OCI-LY1 (cell line): ENCODE results near the gene ZNF609.

Source experiments
- H2AFZ ChIP-seq: fragments of 200-600 bp; sonication (generic), shearing (Covaris generic); 2 replicates; pipeline ENCODE4 v1.6.0; 2014; ENCODE audit warnings: antibody characterized with exemption, mild to moderate bottlenecking, low read length
- H3F3A ChIP-seq: fragments of 200-600 bp; sonication (generic), shearing (Covaris generic); 2 replicates; pipeline ENCODE4 v1.6.0; 2014; ENCODE audit warnings: mild to moderate bottlenecking, antibody characterized with exemption, low read length, moderate library complexity; ENCODE audit not compliant: insufficient read depth
- H3K27ac ChIP-seq: fragments of 200-600 bp; sonication (generic); 2 replicates; pipeline ENCODE4 v1.5.1; 2014; ENCODE audit warnings: low read length, mixed run types, mild to moderate bottlenecking, low read depth; ENCODE audit not compliant: poor library complexity, severe bottlenecking
- H3K27me3 ChIP-seq: fragments of 200-600 bp; sonication (generic); 2 replicates; pipeline ENCODE4 v1.6.0; 2014; ENCODE audit warnings: antibody characterized with exemption, mild to moderate bottlenecking, low read length, moderate library complexity; ENCODE audit not compliant: insufficient read depth
- H3K36me3 ChIP-seq: fragments of 200-600 bp; sonication (generic); 2 replicates; pipeline ENCODE4 v1.6.1; 2014; ENCODE audit warnings: mild to moderate bottlenecking, antibody characterized with exemption, low read length, moderate library complexity, mixed read lengths; ENCODE audit not compliant: insufficient read depth
- H3K4me1 ChIP-seq: fragments of 200-600 bp; sonication (generic); 2 replicates; pipeline ENCODE4 v1.5.1; 2014; ENCODE audit warnings: mild to moderate bottlenecking, low read length, moderate library complexity; ENCODE audit not compliant: insufficient read depth, severe bottlenecking
- H3K4me2 ChIP-seq: fragments of 200-600 bp; sonication (generic), shearing (Covaris generic); 2 replicates; pipeline ENCODE4 v1.6.1; 2014; ENCODE audit warnings: low read length
- H3K4me3 ChIP-seq: fragments of 200-600 bp; sonication (generic); 2 replicates; pipeline ENCODE4 v1.5.1; 2014; ENCODE audit warnings: low read length, low read depth, mild to moderate bottlenecking, mixed read lengths; ENCODE audit not compliant: poor library complexity, severe bottlenecking
- H3K79me2 ChIP-seq: fragments of 200-600 bp; shearing (Covaris generic); 2 replicates; pipeline ENCODE4 v1.6.1; 2016; ENCODE audit warnings: mixed run types, low read length, mixed read lengths; ENCODE audit not compliant: insufficient read depth
- H3K9ac ChIP-seq: fragments of 200-600 bp; sonication (generic), shearing (Covaris generic); 2 replicates; pipeline ENCODE4 v1.6.1; 2014; ENCODE audit warnings: mild to moderate bottlenecking, low read length, mixed read lengths
- H3K9me2 ChIP-seq: fragments of 200-600 bp; sonication (generic), shearing (Covaris generic); 2 replicates; pipeline ENCODE4 v1.6.1; 2014; ENCODE audit warnings: low read depth, mild to moderate bottlenecking, low read length, mixed read lengths
- H3K9me3 ChIP-seq: fragments of 200-600 bp; shearing (Covaris generic); 2 replicates; pipeline ENCODE4 v1.6.1; 2014; ENCODE audit warnings: low read length, mixed read lengths
- H4K20me1 ChIP-seq: fragments of 200-600 bp; sonication (generic), shearing (Covaris generic); 2 replicates; pipeline ENCODE4 v1.6.0; 2016; ENCODE audit warnings: mild to moderate bottlenecking, low read length; ENCODE audit not compliant: insufficient read depth
- EZH2 ChIP-seq: fragments of 200-600 bp; sonication (generic), shearing (Covaris generic); IDR thresholded peaks from 2 replicates; pipeline ENCODE4 v1.8.0; 2017; ENCODE audit warnings: borderline replicate concordance, mixed run types, mild to moderate bottlenecking, antibody characterized with exemption, low read length, moderate library complexity, mixed read lengths
- TF ChIP-seq, protein P1 (sequence below): fragments of 200-600 bp; sonication (generic), shearing (Covaris generic); IDR thresholded peaks from 2 replicates; pipeline ENCODE4 v1.5.1; 2017; ENCODE audit warnings: mild to moderate bottlenecking, antibody characterized with exemption, low read length, moderate library complexity, mixed read lengths

Gene ZNF609

DNA sequence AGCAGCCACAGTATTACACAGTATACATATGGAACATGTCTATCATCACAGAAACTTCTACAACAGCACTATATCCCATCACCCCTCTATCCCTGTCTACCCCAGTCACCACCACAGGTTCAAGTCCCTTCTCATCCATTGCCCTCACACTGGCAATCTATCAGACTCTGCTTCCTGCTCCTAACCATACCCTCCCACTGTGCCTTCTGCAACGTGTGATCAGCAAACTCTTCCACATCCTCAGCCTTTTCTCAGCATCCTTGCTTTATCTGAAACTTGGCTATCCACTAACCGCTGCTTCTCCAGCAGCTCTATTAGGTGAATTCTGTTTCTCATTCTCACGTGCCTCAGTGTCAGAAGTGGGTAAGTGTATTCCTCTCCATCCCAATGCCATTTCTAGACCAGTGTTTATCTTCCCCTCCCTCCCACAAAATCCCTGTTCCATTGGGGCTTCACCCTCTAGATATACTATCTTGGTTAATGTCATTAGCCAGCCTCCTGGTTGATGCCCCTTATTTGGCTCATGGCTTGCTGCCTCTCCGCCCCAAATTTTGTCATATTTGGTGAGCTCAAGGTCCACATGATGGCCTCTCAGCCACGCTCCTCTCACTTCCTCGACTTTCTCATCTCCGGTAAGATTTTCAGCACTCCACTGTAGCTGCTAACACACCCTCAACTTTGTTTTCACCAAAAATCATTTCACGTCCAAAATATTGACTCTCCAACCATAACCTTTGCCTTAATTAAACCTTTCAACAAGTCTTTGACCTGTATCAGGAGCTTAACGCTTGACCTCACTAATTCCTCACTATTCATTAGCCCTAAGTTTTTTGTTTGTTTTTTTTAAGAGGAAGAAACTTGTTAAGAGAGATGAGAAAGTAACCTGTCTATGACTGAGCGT lies 245.9 kb downstream of the ZNF609 start:
- no peaks in the 10 kb centered on the region for H3F3A ChIP-seq
- H3K4me3 ChIP-seq, result no peak overlapping the region
- H3K27ac ChIP-seq, result no peak overlapping the region
- H4K20me1 ChIP-seq, result no peaks in the 10 kb centered on the region
- no peaks in the 10 kb centered on the region for H3K9me2 ChIP-seq
- peaks cover 18% of the 10 kb centered on the region for H3K4me1 ChIP-seq
- no peak overlapping the region for H3K4me2 ChIP-seq
- H3K79me2 ChIP-seq, result peaks cover 13% of the 10 kb centered on the region
- no peak for TF ChIP-seq EZH2
- H3K36me3 ChIP-seq, result no peaks in the 10 kb centered on the region
- H2AFZ ChIP-seq, result no peak overlapping the region
- no peak overlapping the region for H3K9ac ChIP-seq
- H3K27me3 ChIP-seq, result no peaks in the 10 kb centered on the region; the same call in 1 of the 2 replicates
- H3K9me3 ChIP-seq, result no peaks in the 10 kb centered on the region

DNA sequence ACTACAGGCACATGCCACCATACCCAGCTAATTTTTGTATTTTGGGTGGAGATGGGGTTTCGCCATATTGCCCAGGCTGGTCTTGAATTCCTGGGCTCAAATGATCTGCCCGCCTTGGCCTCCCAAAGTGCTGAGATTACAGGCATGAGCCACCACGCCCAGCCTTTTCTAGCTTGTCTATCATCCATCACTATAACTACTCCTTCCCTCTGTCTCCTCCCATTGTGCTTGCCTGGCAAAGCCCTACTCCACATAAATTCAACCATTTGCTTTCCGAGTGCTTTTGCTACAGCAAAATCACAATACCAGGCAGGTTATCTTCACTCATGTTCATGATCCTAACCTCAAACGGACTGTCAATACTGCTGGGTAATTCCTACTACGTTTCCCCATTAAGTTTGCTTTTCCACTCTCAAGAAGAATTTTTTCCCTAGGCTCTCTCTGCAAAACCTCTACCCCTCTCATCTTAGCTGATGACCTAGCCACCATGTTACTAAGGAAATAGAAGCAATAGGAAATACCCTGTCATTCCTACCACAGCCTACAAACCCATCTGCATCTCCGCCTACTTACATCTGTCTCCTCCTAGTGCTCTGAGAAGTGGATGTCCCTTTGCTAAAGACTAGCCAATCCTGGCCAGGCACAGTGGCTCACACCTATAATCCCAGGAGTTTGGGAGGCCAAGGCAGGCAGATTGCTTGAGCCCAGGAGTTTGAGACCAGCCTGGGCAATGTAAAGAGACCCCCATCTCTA lies 250.5 kb downstream of the ZNF609 start:
- no peak overlapping the region for H3K27ac ChIP-seq
- no peak for TF ChIP-seq EZH2
- TF ChIP-seq, protein P1, sequence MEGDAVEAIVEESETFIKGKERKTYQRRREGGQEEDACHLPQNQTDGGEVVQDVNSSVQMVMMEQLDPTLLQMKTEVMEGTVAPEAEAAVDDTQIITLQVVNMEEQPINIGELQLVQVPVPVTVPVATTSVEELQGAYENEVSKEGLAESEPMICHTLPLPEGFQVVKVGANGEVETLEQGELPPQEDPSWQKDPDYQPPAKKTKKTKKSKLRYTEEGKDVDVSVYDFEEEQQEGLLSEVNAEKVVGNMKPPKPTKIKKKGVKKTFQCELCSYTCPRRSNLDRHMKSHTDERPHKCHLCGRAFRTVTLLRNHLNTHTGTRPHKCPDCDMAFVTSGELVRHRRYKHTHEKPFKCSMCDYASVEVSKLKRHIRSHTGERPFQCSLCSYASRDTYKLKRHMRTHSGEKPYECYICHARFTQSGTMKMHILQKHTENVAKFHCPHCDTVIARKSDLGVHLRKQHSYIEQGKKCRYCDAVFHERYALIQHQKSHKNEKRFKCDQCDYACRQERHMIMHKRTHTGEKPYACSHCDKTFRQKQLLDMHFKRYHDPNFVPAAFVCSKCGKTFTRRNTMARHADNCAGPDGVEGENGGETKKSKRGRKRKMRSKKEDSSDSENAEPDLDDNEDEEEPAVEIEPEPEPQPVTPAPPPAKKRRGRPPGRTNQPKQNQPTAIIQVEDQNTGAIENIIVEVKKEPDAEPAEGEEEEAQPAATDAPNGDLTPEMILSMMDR, result no peak
- no peak overlapping the region for H3K4me2 ChIP-seq
- H3K9me3 ChIP-seq, result no peaks in the 10 kb centered on the region
- H3K9me2 ChIP-seq, result no peaks in the 10 kb centered on the region
- no peak overlapping the region for H2AFZ ChIP-seq
- no peaks in the 10 kb centered on the region for H3K79me2 ChIP-seq
- no peaks in the 10 kb centered on the region for H4K20me1 ChIP-seq
- H3K9ac ChIP-seq, result no peak overlapping the region
- no peaks in the 10 kb centered on the region for H3K36me3 ChIP-seq
- no peaks in the 10 kb centered on the region; the same call in 1 of the 2 replicates for H3K27me3 ChIP-seq
- no peaks in the 10 kb centered on the region for H3F3A ChIP-seq
- no peak overlapping the region for H3K4me3 ChIP-seq
- no peaks in the 10 kb centered on the region for H3K4me1 ChIP-seq

DNA sequence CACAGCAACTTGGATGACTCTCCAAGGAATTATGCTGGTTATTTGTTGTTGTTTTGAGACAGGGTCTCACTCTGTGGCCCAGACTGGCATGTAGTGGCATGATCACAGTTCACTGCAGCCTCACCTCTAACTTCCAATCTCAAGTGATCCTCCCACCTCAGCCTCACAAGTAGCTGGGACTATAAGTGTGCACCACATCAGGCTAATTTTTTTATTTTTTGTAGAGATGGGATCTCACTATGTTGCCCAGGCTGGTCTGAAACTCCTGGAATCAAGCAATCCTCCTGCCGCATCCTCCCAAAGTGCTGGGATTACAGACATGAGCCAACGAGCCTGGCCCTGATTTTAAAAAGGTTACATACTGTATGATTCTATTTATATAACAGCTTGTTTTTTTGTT lies 252.0 kb downstream of the ZNF609 start:
- Histone ChIP-seq H2AFZ (no peak overlapping the region), H3K4me1 (no peaks in the 10 kb centered on the region), H3K4me3 (no peak overlapping the region), H3K27me3 (no peaks in the 10 kb centered on the region; the same call in 1 of the 2 replicates), H3K9me3 (no peaks in the 10 kb centered on the region), H3F3A (no peaks in the 10 kb centered on the region), H3K36me3 (no peaks in the 10 kb centered on the region), H3K4me2 (no peak overlapping the region), H3K9me2 (no peaks in the 10 kb centered on the region), H4K20me1 (no peaks in the 10 kb centered on the region), H3K27ac (no peak overlapping the region), H3K9ac (no peak overlapping the region), H3K79me2 (no peaks in the 10 kb centered on the region)
- TF ChIP-seq EZH2, result no peak
- TF ChIP-seq, protein P1, result no peak
